GM23338 (cell line): ENCODE results near the gene CCDC54. TPM values are rescaled to one million over a fixed set of nuclear protein-coding genes. Genes with fewer than 3 reads are reported as not detected.

Experiments
- ATAC-seq: fragments of 200-7000 bp; cut with Tn5 transposase; 3 replicates; pipeline ENCODE4 v1.9.1; 2020
- DNase-seq: peaks from one replicate; pipeline ENCODE4 v3.0.0-alpha.2; 2015; ENCODE audit warnings: low spot score
- H2AFZ ChIP-seq: fragments of 200-600 bp; sonication (generic); 2 replicates; pipeline ENCODE4 v1.8.0; 2016; ENCODE audit warnings: antibody characterized with exemption, mild to moderate bottlenecking, moderate library complexity
- H3F3A ChIP-seq: fragments of 200-600 bp; sonication (generic); replicated peaks from 2 replicates; pipeline ENCODE4 v1.8.0; 2017; ENCODE audit warnings: antibody characterized with exemption, mixed run types, low read depth
- H3K27ac ChIP-seq: fragments of 200-600 bp; sonication (generic); 2 replicates; pipeline ENCODE4 v1.6.1; 2016; ENCODE audit warnings: low read depth
- H3K27me3 ChIP-seq: fragments of 200-600 bp; sonication (generic); 2 replicates; pipeline ENCODE4 v1.8.0; 2016; ENCODE audit warnings: mild to moderate bottlenecking, mixed run types, moderate library complexity; ENCODE audit not compliant: insufficient read depth
- H3K36me3 ChIP-seq: fragments of 200-600 bp; sonication (generic); 2 replicates; pipeline ENCODE4 v1.8.0; 2016; ENCODE audit warnings: mild to moderate bottlenecking; ENCODE audit not compliant: insufficient read depth
- H3K4me1 ChIP-seq: fragments of 200-600 bp; sonication (generic); 2 replicates; pipeline ENCODE4 v1.8.0; 2016; ENCODE audit warnings: mild to moderate bottlenecking, moderate library complexity; ENCODE audit not compliant: insufficient read depth
- H3K4me2 ChIP-seq: fragments of 200-600 bp; sonication (generic); 2 replicates; pipeline ENCODE4 v1.7.1; 2017; ENCODE audit warnings: mixed run types
- H3K4me3 ChIP-seq: fragments of 200-600 bp; sonication (generic); 2 replicates; pipeline ENCODE4 v1.6.1; 2016; ENCODE audit warnings: mixed run types
- H3K79me2 ChIP-seq: fragments of 200-600 bp; sonication (generic); replicated peaks from 2 replicates; pipeline ENCODE4 v1.8.0; 2017; ENCODE audit warnings: mild to moderate bottlenecking; ENCODE audit not compliant: insufficient read depth
- H3K9me2 ChIP-seq: fragments of 200-600 bp; sonication (generic); 2 replicates; pipeline ENCODE4 v1.8.0; 2017; ENCODE audit not compliant: insufficient read depth
- H4K20me1 ChIP-seq: fragments of 200-600 bp; sonication (generic); replicated peaks from 2 replicates; pipeline ENCODE4 v1.8.0; 2017; ENCODE audit warnings: mild to moderate bottlenecking; ENCODE audit not compliant: insufficient read depth
- H3K27ac Mint-ChIP-seq: 2 replicates; pipeline ENCODE4 v1.8.0; 2020; ENCODE audit warnings: inconsistent platforms, mild to moderate bottlenecking, moderate library complexity, mixed read lengths
- H3K27me3 Mint-ChIP-seq: 3 replicates; pipeline ENCODE4 v1.8.0; 2022; ENCODE audit warnings: low read depth, mild to moderate bottlenecking, moderate library complexity, mixed read lengths, inconsistent platforms; ENCODE audit not compliant: insufficient read depth, poor library complexity
- H3K36me3 Mint-ChIP-seq: 3 replicates; pipeline ENCODE4 v1.8.0; 2021; ENCODE audit warnings: low read depth, mild to moderate bottlenecking, inconsistent platforms, moderate library complexity, mixed read lengths
- H3K4me1 Mint-ChIP-seq: 3 replicates; pipeline ENCODE4 v1.8.0; 2020; ENCODE audit warnings: mild to moderate bottlenecking, inconsistent platforms, mixed read lengths
- H3K4me3 Mint-ChIP-seq: 3 replicates; pipeline ENCODE4 v1.8.0; 2021; ENCODE audit warnings: moderate library complexity, mild to moderate bottlenecking, inconsistent platforms, mixed read lengths
- H3K9me3 Mint-ChIP-seq: 3 replicates; pipeline ENCODE4 v1.8.0; 2020; ENCODE audit warnings: moderate library complexity, mild to moderate bottlenecking, inconsistent platforms, mixed read lengths
- CREB1 ChIP-seq: fragments of 250-450 bp; sonication (Bioruptor Pico); IDR thresholded peaks from 2 replicates; pipeline ENCODE4 v1.5.0; 2020; ENCODE audit warnings: low read depth, mild to moderate bottlenecking, moderate library complexity
- CTCF ChIP-seq, 2 experiments: fragments of 200-600 bp in 1 of 2; sonication (generic) in 1 of 2; conservative IDR thresholded peaks; 2 replicates each; pipeline versions ENCODE4 v1.5.1 to v1.6.1; 2016 to 2017; ENCODE audit warnings: antibody characterized with exemption in 2 of 2, low read depth in 2 of 2, mild to moderate bottlenecking in 2 of 2, moderate library complexity in 1 of 2
- EZH2 ChIP-seq: fragments of 200-600 bp; sonication (generic); IDR thresholded peaks from one replicate; pipeline ENCODE4 v1.8.0; 2017; ENCODE audit warnings: antibody characterized with exemption, mild to moderate bottlenecking, low read depth; ENCODE audit not compliant: unreplicated experiment
- JUNB ChIP-seq: IDR thresholded peaks from one replicate; pipeline ENCODE4 v1.6.1; 2016; ENCODE audit warnings: antibody characterized with exemption; ENCODE audit not compliant: unreplicated experiment
- POLR2AphosphoS5 ChIP-seq: IDR thresholded peaks from 2 replicates; pipeline ENCODE4 v1.6.1; 2016; ENCODE audit warnings: antibody characterized with exemption, low read depth
- REST ChIP-seq: IDR thresholded peaks from one replicate; pipeline ENCODE4 v1.6.1; 2018; ENCODE audit warnings: antibody characterized with exemption; ENCODE audit not compliant: unreplicated experiment
- STAT1 ChIP-seq: IDR thresholded peaks from one replicate; pipeline ENCODE4 v1.6.1; 2016; ENCODE audit warnings: antibody characterized with exemption; ENCODE audit not compliant: unreplicated experiment
- ZNF114 ChIP-seq: fragments of 250-450 bp; sonication (Bioruptor Pico); IDR thresholded peaks from 2 replicates; pipeline ENCODE4 v1.5.0; 2020; ENCODE audit warnings: mild to moderate bottlenecking, moderate library complexity
- ZNF331 ChIP-seq: fragments of 250-450 bp; sonication (Bioruptor Pico); IDR thresholded peaks from 2 replicates; pipeline ENCODE4 v1.5.0; 2020; ENCODE audit warnings: low read depth, mild to moderate bottlenecking, moderate library complexity
- ZNF462 ChIP-seq: fragments of 250-450 bp; sonication (Bioruptor Pico); IDR thresholded peaks from 2 replicates; pipeline ENCODE4 v1.5.0; 2020; ENCODE audit warnings: mild to moderate bottlenecking, moderate library complexity
- polyA plus RNA-seq: library from polyadenylated mRNA; unstranded; fragments of >200 nt; fragmentation: Nextera tagmentation; extraction: Ambion mirVana; gene quantifications from 2 replicates; pipeline ENCODE4 v1.2.1, GENCODE V29; 2016
- total RNA-seq: library from RNA; depleted of rRNA; stranded (reverse); fragments of >200 nt; shearing (Covaris generic); gene quantifications from 2 replicates; pipeline ENCODE4 v1.2.3, GENCODE V29; 2014

Gene CCDC54
- total and polyA plus RNA-seq, 2 experiments from 2014 or later = not detected

- no peaks in the 10 kb centered on the region for H3F3A ChIP-seq
- no peak for TF ChIP-seq REST
- no peak for TF ChIP-seq JUNB
- TF ChIP-seq POLR2AphosphoS5 = no peak
- no peak for TF ChIP-seq ZNF331
- no peak for TF ChIP-seq ZNF114 (CRISPR knock-in tag)
- no peak for TF ChIP-seq EZH2
- no peak for TF ChIP-seq CREB1
- TF ChIP-seq STAT1 = no peak
- H3K4me3 ChIP-seq = no peak overlapping the region
- H3K36me3 ChIP-seq = no peaks in the 10 kb centered on the region
- H4K20me1 ChIP-seq = no peaks in the 10 kb centered on the region
- H3K36me3 Mint-ChIP-seq = no peaks in the 10 kb centered on the region
- no peak overlapping the region for H3K27ac ChIP-seq
- no peaks in the 10 kb centered on the region for H3K9me2 ChIP-seq
- H3K9me3 Mint-ChIP-seq = no peaks in the 10 kb centered on the region
- H3K4me2 ChIP-seq = no peak overlapping the region
- ATAC-seq (no peak), DNase-seq (no peak)
- H3K4me3 Mint-ChIP-seq = no peak overlapping the region
- H3K27ac Mint-ChIP-seq = no peak overlapping the region
- no peak overlapping the region for H2AFZ ChIP-seq
- H3K79me2 ChIP-seq = no peaks in the 10 kb centered on the region
- peaks cover 19% of the 10 kb centered on the region for H3K4me1 ChIP-seq
- H3K4me1 Mint-ChIP-seq = 0 out of 3 replicates have a peak, but pooled peaks cover 4% of the 10 kb centered on the region
- peaks cover 2% of the 10 kb centered on the region for H3K27me3 Mint-ChIP-seq
- no peaks in the 10 kb centered on the region for H3K27me3 ChIP-seq
Measured at GRCh38 chr3:107392549-107393165, 15.4 kb downstream of the CCDC54 start.

GRCh38 chr3:107394502-107394901, 17.3 kb downstream of the CCDC54 start:
- no peaks in the 10 kb centered on the region for H3K79me2 ChIP-seq
- no peaks in the 10 kb centered on the region for H3K27me3 ChIP-seq
- Mint-ChIP-seq H3K36me3 (no peaks in the 10 kb centered on the region), H3K4me3 (peak overlapping the region; percentile 37; the same call in 1 of the 3 replicates), H3K27ac (0 out of 2 replicates have a peak overlapping the region, but pooled peaks have one; percentile 45), H3K9me3 (no peaks in the 10 kb centered on the region), H3K4me1 (0 out of 3 replicates have a peak, but pooled peaks cover 4% of the 10 kb centered on the region), H3K27me3 (no peaks in the 10 kb centered on the region)
- 0 out of 2 replicates have a peak, but pooled peaks cover 5% of the 10 kb centered on the region for H3K9me2 ChIP-seq
- H2AFZ ChIP-seq = peak overlapping the region; percentile 90
- peak; percentile 72 for ATAC-seq
- H3K4me3 ChIP-seq = no peak overlapping the region
- peak; percentile 27 for DNase-seq
- no peaks in the 10 kb centered on the region for H3K36me3 ChIP-seq
- H3K27ac ChIP-seq = no peak overlapping the region
- H3K4me2 ChIP-seq = no peak overlapping the region
- H3K4me1 ChIP-seq = peaks cover 17% of the 10 kb centered on the region
- no peaks in the 10 kb centered on the region for H4K20me1 ChIP-seq
- no peaks in the 10 kb centered on the region for H3F3A ChIP-seq
- no peak for TF ChIP-seq POLR2AphosphoS5
- TF ChIP-seq ZNF462 (CRISPR knock-in tag) = no peak
- TF ChIP-seq EZH2 = no peak
- TF ChIP-seq CTCF (conservative IDR thresholded peaks at IDR 0.05; ENCODE audit: low read depth in 2 of 2) = no peak
- no peak for TF ChIP-seq STAT1
